Suprapubic skin (tissue), 4 donors: ENCODE data around the gene ITPRID2.

Experiments used
- EP300 ChIP-seq: sonication (generic); formaldehyde crosslinking; IDR thresholded peaks from one replicate; pipeline ENCODE4 v1.6.1; 2017; ENCODE audit warnings: antibody characterized with exemption
- POLR2AphosphoS5 ChIP-seq, 3 donors: sonication (generic); formaldehyde crosslinking; IDR thresholded peaks; one replicate each; pipeline ENCODE4 v1.6.1; 2017; ENCODE audit warnings: antibody characterized with exemption in 3 of 3
- TF ChIP-seq, protein P1 (sequence below), 2 donors: fragments of 200-600 bp in 1 of 2; fragments of 450-650 bp in 1 of 2; sonication (generic) in 1 of 2; IDR thresholded peaks; one replicate each; pipeline ENCODE4 v1.5.1; 2016 to 2019; ENCODE audit warnings: antibody characterized with exemption in 2 of 2, mild to moderate bottlenecking in 1 of 2, moderate library complexity in 1 of 2

DNA sequence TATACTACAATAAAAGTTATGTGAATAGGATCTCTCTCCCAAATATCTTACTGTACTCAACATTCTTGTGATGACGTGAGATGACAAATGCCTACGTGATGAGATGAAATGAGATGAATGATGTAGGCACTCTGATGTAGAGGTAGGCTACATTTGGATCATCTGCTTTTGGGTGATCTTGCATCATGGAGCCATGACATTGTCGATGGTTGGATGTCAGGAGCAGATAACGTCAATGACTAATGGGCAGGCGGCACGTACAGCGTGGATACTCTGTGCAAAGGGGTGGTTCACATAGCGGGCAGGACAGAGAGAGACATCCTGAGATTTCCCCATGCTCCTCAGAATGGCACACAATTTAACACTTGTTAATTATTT lies 53.4 kb downstream of the ITPRID2 start:
- TF ChIP-seq EP300 (no peak), POLR2AphosphoS5 (IDR thresholded peaks at IDR 0.05) (no peak)
- TF ChIP-seq, protein P1, sequence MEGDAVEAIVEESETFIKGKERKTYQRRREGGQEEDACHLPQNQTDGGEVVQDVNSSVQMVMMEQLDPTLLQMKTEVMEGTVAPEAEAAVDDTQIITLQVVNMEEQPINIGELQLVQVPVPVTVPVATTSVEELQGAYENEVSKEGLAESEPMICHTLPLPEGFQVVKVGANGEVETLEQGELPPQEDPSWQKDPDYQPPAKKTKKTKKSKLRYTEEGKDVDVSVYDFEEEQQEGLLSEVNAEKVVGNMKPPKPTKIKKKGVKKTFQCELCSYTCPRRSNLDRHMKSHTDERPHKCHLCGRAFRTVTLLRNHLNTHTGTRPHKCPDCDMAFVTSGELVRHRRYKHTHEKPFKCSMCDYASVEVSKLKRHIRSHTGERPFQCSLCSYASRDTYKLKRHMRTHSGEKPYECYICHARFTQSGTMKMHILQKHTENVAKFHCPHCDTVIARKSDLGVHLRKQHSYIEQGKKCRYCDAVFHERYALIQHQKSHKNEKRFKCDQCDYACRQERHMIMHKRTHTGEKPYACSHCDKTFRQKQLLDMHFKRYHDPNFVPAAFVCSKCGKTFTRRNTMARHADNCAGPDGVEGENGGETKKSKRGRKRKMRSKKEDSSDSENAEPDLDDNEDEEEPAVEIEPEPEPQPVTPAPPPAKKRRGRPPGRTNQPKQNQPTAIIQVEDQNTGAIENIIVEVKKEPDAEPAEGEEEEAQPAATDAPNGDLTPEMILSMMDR (IDR thresholded peaks at IDR 0.05): no peak
